HepG2 (cell line): Measurements from ENCODE around the gene PSMB3. TPM values are rescaled to one million over a fixed set of nuclear protein-coding genes. Genes with fewer than 3 reads are reported as not detected.
A peak's percentile ranks its signal among the peaks of the same experiment; 100 is the strongest.

Source experiments
- KDM5B ChIP-seq: sonication (generic); formaldehyde crosslinking; IDR thresholded peaks from 2 replicates; pipeline ENCODE4 v1.4.0; 2020; ENCODE audit warnings: missing genetic modification reagents, mild to moderate bottlenecking, borderline replicate concordance
- NFKB2 ChIP-seq: sonication (generic); formaldehyde crosslinking; IDR thresholded peaks from 2 replicates; pipeline ENCODE4 v1.4.0; 2020; ENCODE audit warnings: missing genetic modification reagents, borderline replicate concordance
- POLR2G ChIP-seq: fragments of 200-400 bp; formaldehyde crosslinking; IDR thresholded peaks from 2 replicates; pipeline ENCODE4 v1.6.1; 2018; ENCODE audit warnings: mild to moderate bottlenecking, low read depth, low read length, moderate library complexity
- TBX2 ChIP-seq: sonication (generic); formaldehyde crosslinking; IDR thresholded peaks from 2 replicates; pipeline ENCODE4 v1.5.0; 2020; ENCODE audit warnings: missing genetic modification reagents, mild to moderate bottlenecking, borderline replicate concordance
- ZNF180 ChIP-seq: sonication (generic); formaldehyde crosslinking; IDR thresholded peaks from 2 replicates; pipeline ENCODE4 v1.4.0; 2020; ENCODE audit warnings: low read depth, missing genetic modification reagents, borderline replicate concordance
- ZNF343 ChIP-seq: sonication (generic); formaldehyde crosslinking; IDR thresholded peaks from 2 replicates; pipeline ENCODE4 v1.4.0; 2020; ENCODE audit warnings: mild to moderate bottlenecking, missing genetic modification reagents
- ZNF431 ChIP-seq: sonication (generic); formaldehyde crosslinking; IDR thresholded peaks from 2 replicates; pipeline ENCODE4 v1.9.0; 2022; ENCODE audit warnings: missing genetic modification reagents, low read depth, mild to moderate bottlenecking, borderline replicate concordance
- ZNF570 ChIP-seq: sonication (generic); formaldehyde crosslinking; IDR thresholded peaks from 2 replicates; pipeline ENCODE4 v1.4.0; 2020; ENCODE audit warnings: mild to moderate bottlenecking, missing genetic modification reagents, borderline replicate concordance
- polyA plus RNA-seq, 8 experiments: library from polyadenylated mRNA; depleted of rRNA in 3 of 8; stranded (reverse) in 7 of 8; unstranded in 1 of 8; fragments of >200 nt; fragmentation: Illumina TruSeq in 4 of 8; extraction: Trizol in 4 of 8; gene quantifications; 2 replicates each; pipeline versions ENCODE4 v1.2.1 to v1.2.3, GENCODE V29; 2011 to 2016; ENCODE audit warnings: low read depth in 4 of 8, missing spikeins in 1 of 8, mixed read lengths in 1 of 8; ENCODE audit not compliant: insufficient read depth in 1 of 8
- total RNA-seq, 5 experiments: library from RNA; depleted of rRNA; stranded (reverse); fragments of >200 nt; fragmentation: Illumina TruSeq; extraction: Trizol; gene quantifications; 2 replicates each; pipeline ENCODE4 v1.2.3, GENCODE V29; 2016; ENCODE audit warnings: low read depth in 1 of 5
- TF ChIP-seq, protein P1 (sequence below), 2 experiments: sonication (generic) in 1 of 2; formaldehyde crosslinking in 1 of 2; IDR thresholded peaks; 2 replicates each; pipeline versions ENCODE4 v1.6.1 to v1.9.0; 2014 to 2022; ENCODE audit warnings: antibody characterized with exemption in 1 of 2, borderline replicate concordance in 1 of 2, inconsistent platforms in 1 of 2, low read depth in 1 of 2, missing genetic modification reagents in 1 of 2
- TF ChIP-seq, protein P2 (sequence below), 2 experiments: sonication (generic) in 1 of 2; formaldehyde crosslinking in 1 of 2; IDR thresholded peaks; 2 replicates each; pipeline versions ENCODE4 v1.4.0 to v1.6.1; 2018 to 2020; ENCODE audit warnings: missing genetic modification reagents in 2 of 2, borderline replicate concordance in 1 of 2, low read depth in 1 of 2, mild to moderate bottlenecking in 1 of 2, missing biosample characterization in 1 of 2
- TF ChIP-seq, protein P3 (sequence below): sonication (generic); formaldehyde crosslinking; IDR thresholded peaks from 2 replicates; pipeline ENCODE4 v1.4.0; 2020; ENCODE audit warnings: missing genetic modification reagents, borderline replicate concordance
- TF ChIP-seq, protein P4 (sequence below): sonication (generic); formaldehyde crosslinking; IDR thresholded peaks from 2 replicates; pipeline ENCODE4 v1.4.0; 2020; ENCODE audit warnings: missing genetic modification reagents

Gene PSMB3
- total and polyA plus RNA-seq, 2 of the 13 experiments (the other 11 are each of a cell fraction or from before 2014, with no cell fraction given), result 366 to 517 TPM

DNA sequence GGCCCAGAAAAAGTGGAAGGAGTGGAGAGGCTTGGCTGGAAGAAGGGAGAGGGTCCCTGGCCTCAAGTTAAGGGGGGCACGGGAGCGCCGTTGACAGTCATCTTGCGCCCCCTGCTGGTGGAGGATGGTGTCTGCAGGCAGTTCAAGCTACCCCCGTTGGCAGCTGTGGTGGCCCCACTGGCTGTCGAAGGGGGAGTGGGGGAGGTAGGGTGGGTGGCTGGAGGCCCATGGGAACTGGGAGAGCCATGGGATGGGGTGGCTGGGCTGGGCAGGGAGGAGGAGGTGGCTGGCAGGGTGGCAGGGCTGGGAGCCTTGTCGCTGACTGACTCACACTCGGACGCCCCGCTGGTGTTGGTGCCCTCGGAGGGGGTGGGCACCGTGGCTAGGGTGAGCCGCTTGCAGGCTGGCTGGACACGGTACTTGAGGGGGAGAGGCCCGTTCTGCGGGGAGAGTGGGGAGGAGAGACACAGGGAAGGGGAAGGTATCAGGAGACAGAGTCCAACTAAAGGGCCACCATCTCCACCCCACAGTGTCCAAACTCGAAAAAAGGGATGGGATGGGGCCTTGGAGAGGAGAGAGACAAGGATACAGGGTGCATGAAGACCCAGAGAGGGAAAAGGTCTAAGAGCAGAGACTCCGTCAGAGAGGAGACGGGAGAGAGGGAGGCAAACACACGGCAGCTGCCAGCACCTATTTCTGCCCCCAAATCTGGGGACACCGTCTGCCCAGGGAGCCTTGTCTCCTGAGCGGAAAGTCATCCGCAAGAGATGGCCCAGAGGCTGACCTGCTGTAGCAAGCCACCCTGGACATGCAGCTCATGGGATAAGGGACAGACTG, 17.2 kb upstream of the PSMB3 start (continued):
- TF ChIP-seq, protein P1, sequence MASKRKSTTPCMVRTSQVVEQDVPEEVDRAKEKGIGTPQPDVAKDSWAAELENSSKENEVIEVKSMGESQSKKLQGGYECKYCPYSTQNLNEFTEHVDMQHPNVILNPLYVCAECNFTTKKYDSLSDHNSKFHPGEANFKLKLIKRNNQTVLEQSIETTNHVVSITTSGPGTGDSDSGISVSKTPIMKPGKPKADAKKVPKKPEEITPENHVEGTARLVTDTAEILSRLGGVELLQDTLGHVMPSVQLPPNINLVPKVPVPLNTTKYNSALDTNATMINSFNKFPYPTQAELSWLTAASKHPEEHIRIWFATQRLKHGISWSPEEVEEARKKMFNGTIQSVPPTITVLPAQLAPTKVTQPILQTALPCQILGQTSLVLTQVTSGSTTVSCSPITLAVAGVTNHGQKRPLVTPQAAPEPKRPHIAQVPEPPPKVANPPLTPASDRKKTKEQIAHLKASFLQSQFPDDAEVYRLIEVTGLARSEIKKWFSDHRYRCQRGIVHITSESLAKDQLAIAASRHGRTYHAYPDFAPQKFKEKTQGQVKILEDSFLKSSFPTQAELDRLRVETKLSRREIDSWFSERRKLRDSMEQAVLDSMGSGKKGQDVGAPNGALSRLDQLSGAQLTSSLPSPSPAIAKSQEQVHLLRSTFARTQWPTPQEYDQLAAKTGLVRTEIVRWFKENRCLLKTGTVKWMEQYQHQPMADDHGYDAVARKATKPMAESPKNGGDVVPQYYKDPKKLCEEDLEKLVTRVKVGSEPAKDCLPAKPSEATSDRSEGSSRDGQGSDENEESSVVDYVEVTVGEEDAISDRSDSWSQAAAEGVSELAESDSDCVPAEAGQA (IDR thresholded peaks at IDR 0.05; ENCODE audit: low read depth), result no peak
- TF ChIP-seq, protein P1 (CRISPR knock-in tag; IDR thresholded peaks at IDR 0.05; ENCODE audit: borderline replicate concordance), result no peak
- TF ChIP-seq, protein P2, sequence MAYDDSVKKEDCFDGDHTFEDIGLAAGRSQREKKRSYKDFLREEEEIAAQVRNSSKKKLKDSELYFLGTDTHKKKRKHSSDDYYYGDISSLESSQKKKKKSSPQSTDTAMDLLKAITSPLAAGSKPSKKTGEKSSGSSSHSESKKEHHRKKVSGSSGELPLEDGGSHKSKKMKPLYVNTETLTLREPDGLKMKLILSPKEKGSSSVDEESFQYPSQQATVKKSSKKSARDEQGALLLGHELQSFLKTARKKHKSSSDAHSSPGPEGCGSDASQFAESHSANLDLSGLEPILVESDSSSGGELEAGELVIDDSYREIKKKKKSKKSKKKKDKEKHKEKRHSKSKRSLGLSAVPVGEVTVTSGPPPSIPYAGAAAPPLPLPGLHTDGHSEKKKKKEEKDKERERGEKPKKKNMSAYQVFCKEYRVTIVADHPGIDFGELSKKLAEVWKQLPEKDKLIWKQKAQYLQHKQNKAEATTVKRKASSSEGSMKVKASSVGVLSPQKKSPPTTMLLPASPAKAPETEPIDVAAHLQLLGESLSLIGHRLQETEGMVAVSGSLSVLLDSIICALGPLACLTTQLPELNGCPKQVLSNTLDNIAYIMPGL (CRISPR knock-in tag; IDR thresholded peaks at IDR 0.05; ENCODE audit: borderline replicate concordance in 1 of 2, low read depth in 1 of 2), result peak; percentile 70 to 78
- TF ChIP-seq KDM5B (CRISPR knock-in tag) (peak; percentile 60), ZNF180 (no peak), NFKB2 (CRISPR knock-in tag) (peak; percentile 16; the same call in 1 of the 2 replicates), TBX2 (CRISPR knock-in tag) (no peak), ZNF570 (CRISPR knock-in tag) (no peak), ZNF431 (CRISPR knock-in tag) (no peak), POLR2G (peak; percentile 56), ZNF343 (no peak)
- TF ChIP-seq, protein P3, sequence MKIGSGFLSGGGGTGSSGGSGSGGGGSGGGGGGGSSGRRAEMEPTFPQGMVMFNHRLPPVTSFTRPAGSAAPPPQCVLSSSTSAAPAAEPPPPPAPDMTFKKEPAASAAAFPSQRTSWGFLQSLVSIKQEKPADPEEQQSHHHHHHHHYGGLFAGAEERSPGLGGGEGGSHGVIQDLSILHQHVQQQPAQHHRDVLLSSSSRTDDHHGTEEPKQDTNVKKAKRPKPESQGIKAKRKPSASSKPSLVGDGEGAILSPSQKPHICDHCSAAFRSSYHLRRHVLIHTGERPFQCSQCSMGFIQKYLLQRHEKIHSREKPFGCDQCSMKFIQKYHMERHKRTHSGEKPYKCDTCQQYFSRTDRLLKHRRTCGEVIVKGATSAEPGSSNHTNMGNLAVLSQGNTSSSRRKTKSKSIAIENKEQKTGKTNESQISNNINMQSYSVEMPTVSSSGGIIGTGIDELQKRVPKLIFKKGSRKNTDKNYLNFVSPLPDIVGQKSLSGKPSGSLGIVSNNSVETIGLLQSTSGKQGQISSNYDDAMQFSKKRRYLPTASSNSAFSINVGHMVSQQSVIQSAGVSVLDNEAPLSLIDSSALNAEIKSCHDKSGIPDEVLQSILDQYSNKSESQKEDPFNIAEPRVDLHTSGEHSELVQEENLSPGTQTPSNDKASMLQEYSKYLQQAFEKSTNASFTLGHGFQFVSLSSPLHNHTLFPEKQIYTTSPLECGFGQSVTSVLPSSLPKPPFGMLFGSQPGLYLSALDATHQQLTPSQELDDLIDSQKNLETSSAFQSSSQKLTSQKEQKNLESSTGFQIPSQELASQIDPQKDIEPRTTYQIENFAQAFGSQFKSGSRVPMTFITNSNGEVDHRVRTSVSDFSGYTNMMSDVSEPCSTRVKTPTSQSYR (CRISPR knock-in tag), result peak; percentile 63; the same call in 1 of the 2 replicates
- TF ChIP-seq, protein P4, sequence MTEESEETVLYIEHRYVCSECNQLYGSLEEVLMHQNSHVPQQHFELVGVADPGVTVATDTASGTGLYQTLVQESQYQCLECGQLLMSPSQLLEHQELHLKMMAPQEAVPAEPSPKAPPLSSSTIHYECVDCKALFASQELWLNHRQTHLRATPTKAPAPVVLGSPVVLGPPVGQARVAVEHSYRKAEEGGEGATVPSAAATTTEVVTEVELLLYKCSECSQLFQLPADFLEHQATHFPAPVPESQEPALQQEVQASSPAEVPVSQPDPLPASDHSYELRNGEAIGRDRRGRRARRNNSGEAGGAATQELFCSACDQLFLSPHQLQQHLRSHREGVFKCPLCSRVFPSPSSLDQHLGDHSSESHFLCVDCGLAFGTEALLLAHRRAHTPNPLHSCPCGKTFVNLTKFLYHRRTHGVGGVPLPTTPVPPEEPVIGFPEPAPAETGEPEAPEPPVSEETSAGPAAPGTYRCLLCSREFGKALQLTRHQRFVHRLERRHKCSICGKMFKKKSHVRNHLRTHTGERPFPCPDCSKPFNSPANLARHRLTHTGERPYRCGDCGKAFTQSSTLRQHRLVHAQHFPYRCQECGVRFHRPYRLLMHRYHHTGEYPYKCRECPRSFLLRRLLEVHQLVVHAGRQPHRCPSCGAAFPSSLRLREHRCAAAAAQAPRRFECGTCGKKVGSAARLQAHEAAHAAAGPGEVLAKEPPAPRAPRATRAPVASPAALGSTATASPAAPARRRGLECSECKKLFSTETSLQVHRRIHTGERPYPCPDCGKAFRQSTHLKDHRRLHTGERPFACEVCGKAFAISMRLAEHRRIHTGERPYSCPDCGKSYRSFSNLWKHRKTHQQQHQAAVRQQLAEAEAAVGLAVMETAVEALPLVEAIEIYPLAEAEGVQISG, result peak; percentile 15; the same call in 1 of the 2 replicates
